DND-41 (cell line): ENCODE results near the gene LYZL1.

Experiments used
- EZH2 ChIP-seq: IDR thresholded peaks from 3 replicates; pipeline ENCODE4 v1.6.1; 2012; ENCODE audit warnings: borderline replicate concordance, low read depth, mild to moderate bottlenecking, moderate library complexity, low read length, inconsistent platforms; ENCODE audit not compliant: severe bottlenecking
- TF ChIP-seq, protein P1 (sequence below): IDR thresholded peaks from 2 replicates; pipeline ENCODE4 v1.5.1; 2012; ENCODE audit warnings: borderline replicate concordance, low read length, moderate library complexity, mild to moderate bottlenecking; ENCODE audit not compliant: poor library complexity, severe bottlenecking; ENCODE audit errors: extremely low read depth

DNA sequence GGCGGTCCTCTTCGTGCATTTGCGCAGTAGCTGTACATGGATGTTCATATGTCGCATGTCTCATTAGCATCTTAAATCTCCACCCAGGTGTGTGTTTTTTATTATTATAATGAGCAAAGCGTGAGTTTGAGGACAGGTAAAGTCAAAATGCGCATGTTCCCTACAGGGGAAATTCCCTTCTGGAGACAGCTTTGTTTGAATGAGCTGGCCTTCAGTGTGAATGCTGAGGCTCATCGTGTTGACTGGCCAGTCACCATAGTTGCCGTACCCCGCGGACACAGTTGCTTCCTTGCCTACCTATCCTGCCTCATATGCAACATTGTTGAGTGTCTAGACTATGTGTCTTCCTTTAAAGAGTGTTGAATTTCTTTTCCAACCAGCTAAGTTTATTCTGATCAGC lies 13.6 kb downstream of the LYZL1 start:
- TF ChIP-seq, protein P1, sequence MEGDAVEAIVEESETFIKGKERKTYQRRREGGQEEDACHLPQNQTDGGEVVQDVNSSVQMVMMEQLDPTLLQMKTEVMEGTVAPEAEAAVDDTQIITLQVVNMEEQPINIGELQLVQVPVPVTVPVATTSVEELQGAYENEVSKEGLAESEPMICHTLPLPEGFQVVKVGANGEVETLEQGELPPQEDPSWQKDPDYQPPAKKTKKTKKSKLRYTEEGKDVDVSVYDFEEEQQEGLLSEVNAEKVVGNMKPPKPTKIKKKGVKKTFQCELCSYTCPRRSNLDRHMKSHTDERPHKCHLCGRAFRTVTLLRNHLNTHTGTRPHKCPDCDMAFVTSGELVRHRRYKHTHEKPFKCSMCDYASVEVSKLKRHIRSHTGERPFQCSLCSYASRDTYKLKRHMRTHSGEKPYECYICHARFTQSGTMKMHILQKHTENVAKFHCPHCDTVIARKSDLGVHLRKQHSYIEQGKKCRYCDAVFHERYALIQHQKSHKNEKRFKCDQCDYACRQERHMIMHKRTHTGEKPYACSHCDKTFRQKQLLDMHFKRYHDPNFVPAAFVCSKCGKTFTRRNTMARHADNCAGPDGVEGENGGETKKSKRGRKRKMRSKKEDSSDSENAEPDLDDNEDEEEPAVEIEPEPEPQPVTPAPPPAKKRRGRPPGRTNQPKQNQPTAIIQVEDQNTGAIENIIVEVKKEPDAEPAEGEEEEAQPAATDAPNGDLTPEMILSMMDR, result no peak
- no peak for TF ChIP-seq EZH2
